Measurements from ENCODE around the gene ESRRG. TPM values are rescaled to one million over a fixed set of nuclear protein-coding genes. Genes with fewer than 3 reads are reported as not detected.

ESRRG gene
- total RNA-seq, 1 donor from 2014 or later: not detected

DNA sequence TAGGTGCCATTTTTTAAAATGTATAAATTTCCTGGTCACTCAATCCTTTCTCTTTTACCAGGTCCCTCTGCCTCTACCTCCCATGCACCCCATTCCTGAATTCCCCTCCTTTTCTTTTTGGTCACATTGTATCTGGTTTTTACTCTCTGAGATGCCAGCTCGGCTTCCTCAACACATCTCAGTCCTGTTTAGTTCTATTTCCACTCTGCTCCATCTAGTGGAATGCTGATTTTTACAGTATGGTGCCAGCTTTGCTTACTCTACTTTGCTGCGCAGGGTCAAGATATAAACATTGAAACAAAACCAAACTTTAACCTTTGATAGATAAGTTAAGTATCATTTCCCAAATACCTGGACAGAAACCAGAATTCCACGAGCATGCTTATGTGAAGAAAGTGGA, 96.0 kb downstream of the ESRRG start:
- intact Hi-C loops (cut with DNase I): no loop called here
- H3K27me3 ChIP-seq: no peaks in the 10 kb centered on the region
- H3K4me1 ChIP-seq: no peaks in the 10 kb centered on the region
- H3K9me3 ChIP-seq: no peaks in the 10 kb centered on the region
- H3K4me3 ChIP-seq: no peak overlapping the region
- no peak for DNase-seq (ENCODE audit: low spot score in 2 of 2)
- H3K36me3 ChIP-seq: no peaks in the 10 kb centered on the region
- TF ChIP-seq, protein P1, sequence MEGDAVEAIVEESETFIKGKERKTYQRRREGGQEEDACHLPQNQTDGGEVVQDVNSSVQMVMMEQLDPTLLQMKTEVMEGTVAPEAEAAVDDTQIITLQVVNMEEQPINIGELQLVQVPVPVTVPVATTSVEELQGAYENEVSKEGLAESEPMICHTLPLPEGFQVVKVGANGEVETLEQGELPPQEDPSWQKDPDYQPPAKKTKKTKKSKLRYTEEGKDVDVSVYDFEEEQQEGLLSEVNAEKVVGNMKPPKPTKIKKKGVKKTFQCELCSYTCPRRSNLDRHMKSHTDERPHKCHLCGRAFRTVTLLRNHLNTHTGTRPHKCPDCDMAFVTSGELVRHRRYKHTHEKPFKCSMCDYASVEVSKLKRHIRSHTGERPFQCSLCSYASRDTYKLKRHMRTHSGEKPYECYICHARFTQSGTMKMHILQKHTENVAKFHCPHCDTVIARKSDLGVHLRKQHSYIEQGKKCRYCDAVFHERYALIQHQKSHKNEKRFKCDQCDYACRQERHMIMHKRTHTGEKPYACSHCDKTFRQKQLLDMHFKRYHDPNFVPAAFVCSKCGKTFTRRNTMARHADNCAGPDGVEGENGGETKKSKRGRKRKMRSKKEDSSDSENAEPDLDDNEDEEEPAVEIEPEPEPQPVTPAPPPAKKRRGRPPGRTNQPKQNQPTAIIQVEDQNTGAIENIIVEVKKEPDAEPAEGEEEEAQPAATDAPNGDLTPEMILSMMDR (IDR thresholded peaks at IDR 0.05): no peak
- H3K27ac ChIP-seq: no peak overlapping the region

DNA sequence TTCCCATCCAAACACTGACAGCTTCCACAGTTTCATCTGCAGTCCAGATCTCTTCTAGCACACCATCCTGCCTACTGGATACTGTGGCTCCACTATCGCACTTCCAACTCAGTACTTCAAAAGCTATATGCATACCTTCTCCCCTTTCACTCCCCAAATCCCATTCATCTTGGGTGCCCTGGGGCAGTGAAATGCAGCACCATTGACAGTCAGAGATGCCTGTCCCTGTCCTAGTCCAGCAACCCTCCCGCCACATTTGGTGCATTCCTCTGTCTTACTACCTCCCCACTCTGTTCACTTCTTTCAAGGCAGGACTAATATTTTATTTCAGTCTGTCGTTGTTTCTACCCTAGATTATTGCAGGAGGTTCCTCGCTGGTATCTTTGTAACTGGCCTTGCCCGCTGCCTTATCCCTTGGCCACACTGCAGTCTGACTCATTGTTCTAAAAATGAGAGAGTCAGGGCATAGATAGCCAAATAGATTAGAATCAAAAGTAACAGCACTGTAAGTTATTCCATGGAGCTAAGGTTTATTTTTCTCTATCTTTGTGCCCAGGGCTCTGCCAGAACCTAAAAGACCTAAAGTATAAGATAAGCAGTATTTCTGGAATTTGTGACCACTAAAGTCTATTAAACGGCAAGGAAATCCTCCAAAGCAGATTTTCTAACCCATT, 96.7 kb downstream of the ESRRG start:
- Histone ChIP-seq H3K9me3 (no peaks in the 10 kb centered on the region), H3K4me3 (no peak overlapping the region), H3K27me3 (no peaks in the 10 kb centered on the region), H3K27ac (no peak overlapping the region), H3K36me3 (no peaks in the 10 kb centered on the region), H3K4me1 (no peaks in the 10 kb centered on the region)
- DNase-seq (ENCODE audit: low spot score in 2 of 2): no peak
- intact Hi-C loops (cut with DNase I): no loop called here
- TF ChIP-seq, protein P1 (IDR thresholded peaks at IDR 0.05): no peak

DNA sequence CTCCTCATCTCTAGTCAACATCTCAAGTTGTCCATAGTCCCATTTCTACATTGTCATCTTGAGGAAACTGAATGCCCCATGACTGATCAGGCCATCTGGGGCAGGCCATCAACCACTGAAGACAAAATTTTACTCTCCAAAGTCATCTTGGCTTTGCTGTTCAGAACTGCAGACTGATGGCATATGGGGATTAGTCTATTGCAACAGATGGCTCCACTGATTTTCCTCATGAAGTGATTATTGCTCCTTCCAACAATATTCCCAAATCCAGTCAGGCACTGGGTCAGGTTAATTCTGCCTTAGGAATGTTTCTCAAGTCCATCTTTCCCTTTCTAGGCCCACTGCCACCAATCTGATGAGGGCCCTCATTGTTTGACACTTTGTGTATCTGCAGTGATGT, 101.7 kb downstream of the ESRRG start:
- intact Hi-C loops (cut with DNase I): no loop called here
- Histone ChIP-seq H3K4me1 (no peaks in the 10 kb centered on the region), H3K27ac (no peak overlapping the region), H3K27me3 (no peaks in the 10 kb centered on the region), H3K36me3 (no peaks in the 10 kb centered on the region), H3K4me3 (no peak overlapping the region), H3K9me3 (no peaks in the 10 kb centered on the region)
- TF ChIP-seq, protein P1 (IDR thresholded peaks at IDR 0.05): no peak
- no peak for DNase-seq (ENCODE audit: low spot score in 2 of 2)

DNA sequence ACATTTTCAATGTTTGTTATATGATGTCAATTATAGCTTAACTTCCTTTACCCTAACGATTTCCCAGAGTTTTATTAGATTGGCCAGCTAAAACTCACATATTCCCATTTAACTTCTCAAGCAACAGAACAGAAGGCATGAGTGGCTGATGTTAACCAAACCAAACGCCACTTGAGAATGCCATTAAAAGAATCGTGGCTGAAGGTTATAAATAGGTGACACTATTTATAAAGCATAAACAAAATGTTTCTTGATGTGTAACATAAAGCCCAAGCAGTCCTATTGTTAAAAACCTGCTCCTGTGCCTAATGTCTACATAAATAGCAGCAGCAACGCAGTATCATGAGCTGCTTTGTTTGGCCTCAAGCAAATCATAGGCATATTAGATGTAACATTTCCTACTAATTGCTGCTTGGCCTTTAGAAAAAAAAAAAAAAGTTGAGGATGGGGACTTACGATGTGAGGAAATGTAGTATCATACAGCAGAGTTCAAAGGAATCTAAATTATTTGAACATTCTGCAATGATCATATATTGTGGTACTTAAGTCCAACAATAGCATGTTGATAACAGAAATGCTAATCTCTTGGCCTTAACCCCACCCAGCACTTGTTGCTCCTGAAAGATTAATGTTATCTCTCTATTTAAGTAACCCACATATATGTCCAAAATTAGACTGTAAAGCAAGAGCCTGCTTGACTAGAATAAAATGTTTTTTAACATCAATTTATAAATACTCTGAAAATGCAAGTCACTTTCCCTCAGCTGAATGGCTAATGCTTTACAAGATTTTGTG, 106.0 kb downstream of the ESRRG start:
- Histone ChIP-seq H3K36me3 (no peaks in the 10 kb centered on the region), H3K4me3 (no peak overlapping the region), H3K9me3 (no peaks in the 10 kb centered on the region), H3K27ac (no peak overlapping the region), H3K27me3 (no peaks in the 10 kb centered on the region), H3K4me1 (no peaks in the 10 kb centered on the region)
- DNase-seq (ENCODE audit: low spot score in 2 of 2): no peak
- TF ChIP-seq, protein P1 (IDR thresholded peaks at IDR 0.05): no peak
- intact Hi-C loops (cut with DNase I): no loop called here

DNA sequence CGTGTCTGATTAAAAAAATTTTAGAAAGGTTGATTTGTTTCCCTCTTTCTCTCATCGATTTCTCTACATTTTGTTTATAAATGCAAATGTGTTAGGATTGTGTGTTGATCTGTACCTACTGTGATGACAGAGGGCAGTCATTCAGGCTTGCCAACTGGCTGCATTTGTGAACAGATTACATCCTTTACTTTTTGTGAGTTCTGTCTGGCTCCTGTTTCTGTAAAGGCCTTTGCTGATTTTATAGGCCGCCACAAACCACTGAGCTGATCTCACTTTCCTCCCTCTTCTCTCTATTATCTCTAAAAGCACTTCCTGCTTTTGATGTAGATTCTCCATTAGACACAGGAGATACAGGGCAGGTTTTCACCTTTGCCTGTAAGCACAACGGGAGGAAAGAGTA, 106.8 kb downstream of the ESRRG start:
- Histone ChIP-seq H3K4me3 (no peak overlapping the region), H3K27ac (no peak overlapping the region), H3K4me1 (no peaks in the 10 kb centered on the region), H3K36me3 (no peaks in the 10 kb centered on the region), H3K9me3 (no peaks in the 10 kb centered on the region), H3K27me3 (no peaks in the 10 kb centered on the region)
- no peak for DNase-seq (ENCODE audit: low spot score in 2 of 2)
- TF ChIP-seq, protein P1 (IDR thresholded peaks at IDR 0.05): no peak
- intact Hi-C loops (cut with DNase I): no loop called here
